Endometrial microvascular endothelial cells (primary cell): ENCODE results near the gene CD22. TPM values are rescaled to one million over a fixed set of nuclear protein-coding genes. Genes with fewer than 3 reads are reported as not detected.
"Not testable (repeated sequence)": the region's sequence is repeated elsewhere in the genome, so short reads cannot be mapped to it uniquely, and the experiment has no call there.

Experiments used
- in situ Hi-C: cut with HindIII; loops from 2 replicates; pipeline ENCODE4 v1.10.0; 2017; ENCODE audit warnings: low sequenced_read_pairs, low pct_unique_long_range_greater_than_20kb; ENCODE audit errors: inconsistent ontology term
- total RNA-seq: library from RNA; depleted of rRNA; stranded (reverse); fragments of >200 nt; gene quantifications from one replicate; pipeline ENCODE4 v1.2.3, GENCODE V29; 2015; ENCODE audit errors: inconsistent ontology term

Gene CD22
- total RNA-seq, 1 donor from 2014 or later = 5.8 TPM

GRCh38 chr19:35370722-35371121, 41.7 kb downstream of the CD22 start, which contains the start of gene GPR42:
Gene GPR42 (plus strand): TSS chr19:35371068. CDS start chr19:35371360, 292 bp downstream.
- in situ Hi-C loops = no loop called here

DNA sequence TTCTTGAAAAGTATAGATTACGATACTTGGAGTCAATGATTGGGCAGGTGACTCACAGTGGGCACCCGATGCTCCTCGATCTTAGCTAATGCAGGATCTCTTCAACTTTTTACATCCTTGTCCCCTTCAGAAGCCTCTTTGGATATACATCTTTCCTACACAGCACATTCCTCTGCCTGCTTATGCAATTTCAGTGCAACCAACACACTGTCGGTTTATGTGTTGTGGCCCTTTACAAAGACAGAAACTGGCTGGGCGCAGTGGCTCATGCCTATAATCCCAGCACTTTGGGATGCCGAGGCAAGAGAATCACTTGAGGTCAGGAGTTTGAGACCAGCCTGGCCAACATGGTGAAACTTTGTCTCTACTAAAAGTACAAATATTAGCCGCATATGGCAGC, 44.5 kb downstream of the CD22 start:
- in situ Hi-C loops = no loop called here

- in situ Hi-C loops = not testable (repeated sequence)
Measured at GRCh38 chr19:35374031-35374430, 45.0 kb downstream of the CD22 start.

DNA sequence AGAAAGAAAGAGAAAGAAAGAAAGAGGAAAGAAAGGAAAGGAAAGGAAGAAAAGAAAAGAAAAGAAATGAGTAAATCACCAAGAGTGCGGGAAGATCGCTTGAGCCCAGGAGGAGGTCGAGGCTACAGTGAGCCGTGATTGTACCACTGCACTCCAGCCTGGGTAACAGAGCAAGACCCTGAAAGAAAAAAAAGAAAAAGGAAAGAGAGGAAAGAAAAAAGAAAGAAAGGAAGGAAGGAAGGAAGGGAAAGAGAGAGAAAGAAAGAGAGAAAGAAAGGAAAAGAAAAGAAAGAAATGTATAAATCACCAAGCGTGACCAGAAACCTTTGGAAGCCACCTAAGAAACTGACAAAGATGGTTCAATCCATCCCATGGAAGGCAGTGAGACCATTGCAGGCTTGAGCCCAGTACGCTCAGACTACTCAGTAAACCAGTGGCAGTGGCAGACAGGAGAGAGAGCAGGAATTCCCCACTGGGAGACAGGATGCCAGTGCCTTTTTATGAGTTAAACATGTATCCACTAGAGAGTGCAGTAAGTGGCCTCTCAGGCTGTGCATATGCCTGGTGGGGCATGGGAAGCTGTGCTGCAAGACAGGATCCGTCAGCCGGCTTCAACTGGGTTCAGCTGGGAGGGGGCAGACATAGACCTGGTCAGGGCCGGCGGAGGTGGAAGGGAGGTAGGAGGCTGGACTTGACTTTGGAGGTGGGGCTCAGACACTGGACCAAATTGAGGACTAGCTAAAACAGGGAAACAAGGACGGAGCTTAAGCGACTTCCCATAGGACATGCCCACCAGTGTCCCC, 46.7 kb downstream of the CD22 start:
- in situ Hi-C loops = no loop called here

DNA sequence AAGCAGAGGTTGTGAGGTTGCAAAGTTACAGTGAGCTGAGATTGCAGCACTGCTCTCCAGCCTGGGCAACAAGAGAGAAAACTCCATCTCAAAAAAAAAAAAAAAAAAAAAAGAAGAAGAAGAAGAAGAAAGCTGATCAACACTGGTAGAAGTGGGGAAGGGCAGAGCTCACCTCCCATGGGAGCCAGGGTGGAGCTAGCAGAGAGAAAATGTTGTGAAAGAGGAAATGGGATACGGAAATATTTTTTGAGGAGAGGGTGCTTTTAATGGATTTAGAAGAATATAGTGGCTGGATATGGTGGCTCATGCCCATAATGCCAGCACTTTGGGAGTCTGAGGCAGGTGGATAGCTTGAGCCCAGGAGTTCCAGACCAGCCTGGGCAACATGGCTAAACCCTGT, 48.7 kb downstream of the CD22 start:
- in situ Hi-C loops = no loop called here

DNA sequence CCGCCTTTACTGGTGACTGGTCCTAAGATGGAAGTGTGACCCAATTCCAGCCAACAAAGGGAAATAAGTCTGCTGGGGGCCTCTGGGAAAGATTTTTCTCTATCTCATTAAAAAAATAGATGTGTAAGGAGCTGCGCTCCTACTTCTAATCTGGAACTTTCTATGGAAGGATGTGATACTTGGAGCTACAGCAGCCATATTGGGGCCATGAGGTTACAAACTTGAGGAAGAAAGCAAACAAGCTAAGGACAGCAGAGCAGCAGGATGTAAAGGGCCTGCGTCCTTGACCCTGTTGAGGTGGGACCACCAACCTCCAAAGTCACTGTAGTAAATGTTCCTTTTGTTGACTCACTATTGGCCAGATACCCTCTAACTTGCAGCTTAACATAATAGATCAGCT, 49.4 kb downstream of the CD22 start:
- in situ Hi-C loops = no loop called here

GRCh38 chr19:35379545-35379944, 50.6 kb downstream of the CD22 start:
- in situ Hi-C loops = not testable (repeated sequence)

DNA sequence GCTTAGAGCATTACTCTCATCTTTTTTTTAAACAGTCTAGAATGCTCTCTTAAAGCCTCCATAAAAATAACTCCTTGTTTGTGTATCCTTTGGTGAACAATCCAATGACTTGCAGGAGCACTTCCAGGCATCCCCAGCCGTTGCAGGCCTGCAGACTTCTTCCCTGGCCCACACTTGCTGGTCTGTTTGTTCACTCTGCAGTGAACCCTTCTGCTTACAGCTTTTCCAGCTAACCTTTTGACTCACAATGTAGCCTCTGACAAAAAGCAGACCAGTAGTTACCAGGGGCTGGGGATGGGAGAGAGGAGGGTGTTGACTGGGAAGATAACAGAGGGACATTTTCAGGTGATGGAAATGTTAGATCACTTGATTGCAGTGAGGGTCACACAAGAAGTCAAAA, 51.0 kb downstream of the CD22 start:
- in situ Hi-C loops = no loop called here

DNA sequence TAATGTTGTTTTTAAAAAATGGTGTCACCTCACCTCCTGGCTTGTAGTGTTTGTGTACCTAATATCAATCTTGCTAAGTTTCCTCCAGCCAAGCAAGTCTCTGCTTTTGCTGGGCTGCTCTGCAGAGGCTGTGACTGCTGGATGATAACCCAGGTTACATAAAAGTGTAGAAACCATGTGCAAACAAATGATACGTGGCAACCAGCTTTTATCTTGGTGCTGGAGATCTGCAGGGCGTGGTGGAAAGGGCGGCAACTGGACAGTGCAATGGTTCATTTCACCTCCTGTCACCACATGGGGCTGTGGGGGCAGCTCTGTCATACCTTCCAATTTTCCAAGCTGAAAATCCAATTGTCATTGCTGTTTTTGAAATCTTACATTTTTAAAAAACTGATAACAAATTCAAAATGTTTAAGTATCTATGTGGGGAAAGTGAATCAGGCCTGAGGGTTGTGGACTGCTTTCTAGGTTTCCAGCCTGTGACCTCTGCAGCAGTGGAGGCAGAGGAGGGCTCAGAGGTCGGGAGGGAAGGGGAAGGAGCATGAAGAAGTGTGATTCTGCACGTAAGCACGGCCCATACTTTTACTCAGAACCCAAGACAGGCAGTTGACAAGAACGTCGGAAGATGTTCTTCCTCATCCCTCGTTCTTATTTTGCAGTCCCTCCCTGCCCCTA, 51.6 kb downstream of the CD22 start:
- in situ Hi-C loops = no loop called here

- in situ Hi-C loops = no loop called here
Measured at GRCh38 chr19:35381318-35381717, 52.3 kb downstream of the CD22 start.

DNA sequence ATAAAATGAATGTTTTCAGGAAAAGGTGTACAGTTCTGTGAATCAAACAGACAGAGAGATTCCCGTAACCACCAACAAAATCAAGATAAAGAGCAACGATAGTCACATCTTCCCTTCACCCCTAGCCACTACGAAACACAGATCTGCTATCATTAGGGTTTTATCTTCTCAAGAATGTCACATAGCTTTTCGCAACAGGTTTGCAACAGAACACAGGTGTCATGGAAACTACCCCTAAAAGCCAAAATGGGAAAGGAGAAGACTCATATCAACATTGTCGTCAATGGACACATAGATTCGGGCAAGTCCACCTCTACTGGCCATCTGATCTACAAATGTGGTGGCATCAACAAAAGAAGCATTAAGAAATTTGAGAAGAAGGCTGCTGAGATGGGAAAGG, 52.9 kb downstream of the CD22 start:
- in situ Hi-C loops = no loop called here

GRCh38 chr19:35383536-35383935, 54.5 kb downstream of the CD22 start:
- in situ Hi-C loops = no loop called here

GRCh38 chr19:35388277-35389054, 59.5 kb downstream of the CD22 start:
- in situ Hi-C loops = no loop called here

DNA sequence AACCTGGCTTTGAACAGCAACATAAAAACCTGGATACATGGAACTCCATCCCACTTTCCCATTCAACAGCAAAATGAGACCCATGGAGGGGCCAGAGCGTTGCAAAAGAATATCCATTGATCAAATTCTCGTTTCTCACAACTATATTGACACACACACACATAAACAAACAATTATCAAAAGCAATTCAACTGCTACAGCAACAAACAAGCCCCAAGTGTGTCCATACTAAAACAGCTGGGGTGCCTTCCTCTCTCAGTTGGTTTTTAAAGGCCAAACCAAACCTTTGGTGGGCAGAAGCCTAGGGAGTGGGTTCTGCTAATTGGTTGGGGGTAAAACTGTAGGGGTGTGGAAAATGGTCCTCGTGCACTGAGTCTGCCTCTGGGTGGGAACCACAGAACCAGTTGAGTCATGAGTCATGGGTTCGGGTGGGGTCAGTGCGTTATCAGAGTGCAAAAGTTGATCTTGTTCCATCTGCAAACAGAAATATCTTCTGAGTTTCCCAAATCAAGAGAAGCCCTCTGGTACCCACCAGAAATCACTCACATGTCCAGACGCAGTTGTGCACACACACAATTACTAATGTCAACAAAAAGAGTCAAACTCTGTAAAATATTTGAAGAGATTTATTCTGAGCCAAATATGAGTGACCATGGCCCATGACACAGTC, 60.3 kb downstream of the CD22 start:
- in situ Hi-C loops = no loop called here

GRCh38 chr19:35392742-35393715, 64.0 kb downstream of the CD22 start:
- in situ Hi-C loops = no loop called here

DNA sequence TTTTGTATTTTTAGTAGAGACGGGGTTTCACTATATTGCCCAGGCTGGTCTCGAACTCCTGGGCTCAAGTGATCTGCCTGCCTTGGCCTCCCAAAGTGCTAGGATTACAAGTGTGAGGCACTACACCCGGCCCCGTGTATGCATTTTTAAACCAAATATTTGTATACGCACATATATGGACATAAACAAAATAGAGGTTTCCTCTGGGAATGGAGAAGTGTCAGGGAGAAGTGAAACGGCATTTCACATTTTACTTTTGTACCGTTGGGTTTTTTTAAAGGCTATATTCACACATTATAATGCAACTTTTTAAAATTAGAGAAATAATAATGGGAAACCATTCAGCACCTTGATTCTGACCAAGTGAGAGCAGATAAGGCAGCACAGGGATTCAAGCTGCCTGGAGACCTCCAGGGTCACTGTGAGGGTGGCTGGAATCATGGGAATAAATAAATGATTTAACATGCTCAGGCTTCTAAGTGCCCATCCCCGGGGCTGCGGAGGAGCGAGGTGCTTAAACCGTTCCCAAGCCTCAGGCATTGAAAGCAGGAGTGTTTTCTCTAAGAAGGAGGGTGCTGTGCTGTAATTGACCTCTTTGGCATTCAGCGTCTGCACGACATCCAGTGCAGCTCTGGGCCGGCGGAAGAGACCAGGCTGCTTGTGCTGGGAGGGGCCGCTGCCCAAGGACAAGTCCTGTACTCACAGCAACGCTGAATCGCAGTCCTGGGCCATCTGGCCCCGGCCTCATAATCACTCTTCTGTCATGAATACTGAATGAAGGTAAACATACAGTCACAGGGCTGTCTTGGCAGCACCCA, 66.6 kb downstream of the CD22 start:
- in situ Hi-C loops = no loop called here

DNA sequence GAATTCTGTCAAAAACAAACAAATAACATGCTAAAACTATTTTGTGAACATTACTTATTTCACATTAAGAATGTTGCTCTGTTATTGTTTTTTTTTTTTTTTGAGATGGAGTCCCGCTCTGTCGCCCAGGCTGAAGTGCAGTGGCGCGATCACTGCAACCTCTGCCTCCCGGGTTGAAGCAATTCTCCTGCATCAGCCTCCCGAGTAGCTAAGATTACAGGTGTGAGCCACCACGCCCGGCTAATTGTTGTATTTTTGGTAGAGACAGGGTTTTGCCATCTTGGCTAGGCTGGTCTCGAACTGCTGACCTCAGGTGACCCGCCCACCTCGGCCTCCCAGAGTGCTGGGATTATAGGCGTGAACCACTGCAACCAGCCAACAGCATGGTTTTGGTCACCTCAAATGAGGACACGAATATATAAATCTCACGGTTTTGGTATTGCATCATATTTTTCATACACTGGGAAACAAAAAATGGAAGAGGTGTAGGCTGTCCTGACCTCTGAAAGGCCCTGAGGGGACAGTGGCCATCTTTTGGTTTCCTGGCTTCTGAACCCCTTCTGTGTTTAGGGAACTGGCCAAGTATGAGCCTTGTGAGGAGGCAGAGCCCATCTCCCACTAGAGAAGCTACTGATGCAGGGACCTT, 67.4 kb downstream of the CD22 start:
- in situ Hi-C loops = no loop called here
